Breast epithelium (tissue), 4 donors: ENCODE data around the gene ZFHX2. TPM values are rescaled to one million over a fixed set of nuclear protein-coding genes. Genes with fewer than 3 reads are reported as not detected.
A peak's percentile ranks its signal among the peaks of the same experiment; 100 is the strongest.

Source experiments
- DNase-seq, 2 donors: peaks; one replicate each; pipeline ENCODE4 v3.0.0-alpha.2; 2019; ENCODE audit warnings: low spot score in 2 of 2
- H3K27ac ChIP-seq, 2 donors: fragments of 200-600 bp; sonication (generic) in 1 of 2; one replicate each; pipeline ENCODE4 v1.5.1; 2016 to 2019; ENCODE audit warnings: mild to moderate bottlenecking in 1 of 2
- H3K27me3 ChIP-seq, 2 donors: fragments of 200-600 bp; sonication (generic) in 1 of 2; one replicate each; pipeline versions ENCODE4 v1.5.1 to v1.6.0; 2017 to 2019; ENCODE audit warnings: control low read depth in 1 of 2, mild to moderate bottlenecking in 1 of 2
- H3K36me3 ChIP-seq: fragments of 200-600 bp; one replicate; pipeline ENCODE4 v1.5.1; 2019
- H3K4me1 ChIP-seq, 2 donors: fragments of 200-600 bp; sonication (generic); one replicate each; pipeline ENCODE4 v1.5.1; 2016 to 2019; ENCODE audit warnings: control low read depth in 1 of 2
- H3K4me3 ChIP-seq, 3 donors: fragments of 200-600 bp; sonication (generic); 1 replicate in 2 of 3; 2 replicates in 1 of 3; pipeline ENCODE4 v1.5.1; 2016 to 2019; ENCODE audit warnings: mild to moderate bottlenecking in 3 of 3, moderate library complexity in 2 of 3
- H3K9me3 ChIP-seq, 2 donors: fragments of 200-600 bp; sonication (generic) in 1 of 2; one replicate each; pipeline ENCODE4 v1.5.1; 2016 to 2019; ENCODE audit warnings: control low read depth in 1 of 2
- POLR2A ChIP-seq: fragments of 450-650 bp; IDR thresholded peaks from one replicate; pipeline ENCODE4 v1.6.1; 2016; ENCODE audit warnings: antibody characterized with exemption, mild to moderate bottlenecking, moderate library complexity
- POLR2AphosphoS5 ChIP-seq, 3 donors: sonication (generic); formaldehyde crosslinking; IDR thresholded peaks; one replicate each; pipeline ENCODE4 v1.6.1; 2017; ENCODE audit warnings: antibody characterized with exemption in 3 of 3
- intact Hi-C: fragments of 100-400 bp; cut with DNase I; formaldehyde crosslinking; loops from one replicate; pipeline ENCODE4 v1.15.1; 2023; ENCODE audit warnings: low total_unique reads
- total RNA-seq, 3 donors: library from RNA; depleted of rRNA; stranded (reverse); fragments of >200 nt; gene quantifications; one replicate each; pipeline ENCODE4 v1.1.0, GENCODE V29; 2016
- TF ChIP-seq, protein P1 (sequence below), 3 donors: fragments of 450-650 bp; IDR thresholded peaks; one replicate each; pipeline ENCODE4 v1.5.1; 2016 to 2017; ENCODE audit warnings: antibody characterized with exemption in 3 of 3, mild to moderate bottlenecking in 3 of 3, moderate library complexity in 3 of 3

ZFHX2 gene
- total RNA-seq, 3 donors from 2014 or later, result 0.48 to 1.2 (median 0.66) TPM

DNA sequence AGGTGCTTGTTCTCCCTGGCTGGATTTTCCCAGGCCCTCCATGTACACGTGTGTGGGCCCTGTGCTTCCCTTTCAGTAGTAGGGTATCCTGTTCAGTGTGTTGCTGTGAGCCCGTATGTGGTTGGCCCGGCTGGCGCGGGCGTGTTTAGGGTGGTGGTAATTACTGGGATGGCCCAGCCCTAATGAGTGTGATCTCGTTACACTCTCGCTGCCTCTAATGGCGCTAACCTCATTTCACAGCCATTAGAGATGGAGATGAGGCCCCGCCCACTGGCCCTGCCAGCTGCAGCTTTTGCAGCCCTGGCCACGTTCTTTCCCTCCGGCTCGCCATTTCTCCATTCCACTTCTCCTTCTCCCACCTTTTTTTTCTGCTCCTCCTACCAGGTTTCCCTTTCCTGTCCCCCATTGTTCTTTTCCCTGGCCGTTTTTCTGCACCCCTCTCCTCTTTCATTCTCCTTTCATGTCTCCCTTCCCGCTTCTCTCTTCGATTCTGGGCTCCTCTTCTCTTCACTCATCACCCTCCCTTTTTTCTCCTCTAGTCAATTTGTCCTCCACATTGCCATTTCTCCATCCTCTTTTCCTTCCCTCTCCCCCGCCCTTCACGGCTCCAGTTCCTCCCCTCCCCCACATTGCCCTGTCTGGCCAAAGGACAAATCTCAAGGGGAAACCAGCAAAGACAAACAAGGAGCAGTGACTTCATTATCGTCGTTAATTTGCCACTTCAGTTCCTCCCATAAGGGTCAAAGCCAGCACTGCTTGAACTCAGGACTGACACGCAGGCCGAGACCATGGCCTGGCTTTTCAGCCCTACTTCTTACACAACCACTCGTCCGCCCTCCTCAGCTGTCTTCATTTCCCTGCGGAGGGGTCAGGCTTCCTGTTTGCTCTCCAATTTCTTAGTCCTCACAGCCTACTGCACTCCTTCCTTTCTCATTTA is 6.8 kb downstream of the ZFHX2 start:
- no peaks in the 10 kb centered on the region for H3K36me3 ChIP-seq
- TF ChIP-seq POLR2AphosphoS5 (IDR thresholded peaks at IDR 0.05) (no peak), POLR2A (no peak)
- TF ChIP-seq, protein P1, sequence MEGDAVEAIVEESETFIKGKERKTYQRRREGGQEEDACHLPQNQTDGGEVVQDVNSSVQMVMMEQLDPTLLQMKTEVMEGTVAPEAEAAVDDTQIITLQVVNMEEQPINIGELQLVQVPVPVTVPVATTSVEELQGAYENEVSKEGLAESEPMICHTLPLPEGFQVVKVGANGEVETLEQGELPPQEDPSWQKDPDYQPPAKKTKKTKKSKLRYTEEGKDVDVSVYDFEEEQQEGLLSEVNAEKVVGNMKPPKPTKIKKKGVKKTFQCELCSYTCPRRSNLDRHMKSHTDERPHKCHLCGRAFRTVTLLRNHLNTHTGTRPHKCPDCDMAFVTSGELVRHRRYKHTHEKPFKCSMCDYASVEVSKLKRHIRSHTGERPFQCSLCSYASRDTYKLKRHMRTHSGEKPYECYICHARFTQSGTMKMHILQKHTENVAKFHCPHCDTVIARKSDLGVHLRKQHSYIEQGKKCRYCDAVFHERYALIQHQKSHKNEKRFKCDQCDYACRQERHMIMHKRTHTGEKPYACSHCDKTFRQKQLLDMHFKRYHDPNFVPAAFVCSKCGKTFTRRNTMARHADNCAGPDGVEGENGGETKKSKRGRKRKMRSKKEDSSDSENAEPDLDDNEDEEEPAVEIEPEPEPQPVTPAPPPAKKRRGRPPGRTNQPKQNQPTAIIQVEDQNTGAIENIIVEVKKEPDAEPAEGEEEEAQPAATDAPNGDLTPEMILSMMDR (IDR thresholded peaks at IDR 0.05), result no peak
- H3K9me3 ChIP-seq, result no peaks in the 10 kb centered on the region
- H3K4me1 ChIP-seq, result no peaks in the 10 kb centered on the region
- no peaks in the 10 kb centered on the region for H3K27me3 ChIP-seq
- no peak overlapping the region for H3K4me3 ChIP-seq
- H3K27ac ChIP-seq, result no peak overlapping the region
- intact Hi-C loops, result no loop called here
- no peak for DNase-seq

DNA sequence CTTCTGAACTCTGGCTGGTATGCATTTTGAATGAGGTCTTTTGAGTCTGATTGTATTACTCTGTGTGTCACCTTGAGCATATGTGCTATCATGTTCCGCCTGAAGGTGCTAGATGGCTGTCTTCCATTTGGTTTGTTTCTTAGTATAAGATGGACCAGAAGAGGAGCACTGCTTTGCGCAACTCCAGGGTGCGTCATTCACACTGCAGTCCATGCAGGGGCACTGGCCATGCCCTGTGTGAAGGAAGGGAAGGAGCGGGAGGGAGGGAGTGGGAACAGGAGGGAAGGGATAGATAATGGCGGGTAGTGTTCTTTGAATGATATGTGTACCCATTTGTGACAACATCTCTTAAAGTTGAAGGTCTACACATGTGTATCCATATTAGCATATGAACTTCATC is 8.2 kb downstream of the ZFHX2 start:
- Histone ChIP-seq H3K9me3 (no peaks in the 10 kb centered on the region), H3K36me3 (no peaks in the 10 kb centered on the region), H3K27me3 (no peaks in the 10 kb centered on the region), H3K4me3 (no peak overlapping the region), H3K4me1 (no peaks in the 10 kb centered on the region), H3K27ac (no peak overlapping the region)
- no peak for DNase-seq
- intact Hi-C loops, result no loop called here
- TF ChIP-seq POLR2AphosphoS5 (IDR thresholded peaks at IDR 0.05) (no peak), POLR2A (no peak)
- TF ChIP-seq, protein P1 (IDR thresholded peaks at IDR 0.05), result no peak

DNA sequence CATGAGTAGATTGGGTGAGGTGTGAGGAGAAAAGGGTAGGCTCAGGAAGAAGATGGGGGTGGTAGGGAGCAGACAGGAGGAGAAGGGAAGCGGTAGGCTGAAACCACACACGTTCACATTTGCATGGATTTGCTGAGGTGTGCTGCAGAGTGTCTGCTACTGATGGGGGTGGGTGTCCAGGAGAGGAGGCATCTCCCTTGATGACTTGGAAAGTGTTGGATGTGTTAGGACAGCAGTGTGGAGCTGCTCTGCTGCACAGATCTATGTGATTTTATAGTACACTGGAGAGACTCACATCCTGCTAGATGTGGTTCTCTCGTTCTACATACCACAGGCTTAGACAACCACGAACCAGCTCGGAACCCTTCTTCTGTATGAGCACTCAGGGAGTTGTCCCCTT is 9.3 kb downstream of the ZFHX2 start:
- Histone ChIP-seq H3K4me3 (no peak overlapping the region), H3K4me1 (no peaks in the 10 kb centered on the region), H3K36me3 (no peaks in the 10 kb centered on the region), H3K27ac (no peak overlapping the region), H3K9me3 (no peaks in the 10 kb centered on the region), H3K27me3 (no peaks in the 10 kb centered on the region)
- no peak for DNase-seq
- intact Hi-C loops, result no loop called here
- TF ChIP-seq, protein P1 (IDR thresholded peaks at IDR 0.05), result no peak
- no peak for TF ChIP-seq POLR2A
- TF ChIP-seq POLR2AphosphoS5 (IDR thresholded peaks at IDR 0.05), result no peak

DNA sequence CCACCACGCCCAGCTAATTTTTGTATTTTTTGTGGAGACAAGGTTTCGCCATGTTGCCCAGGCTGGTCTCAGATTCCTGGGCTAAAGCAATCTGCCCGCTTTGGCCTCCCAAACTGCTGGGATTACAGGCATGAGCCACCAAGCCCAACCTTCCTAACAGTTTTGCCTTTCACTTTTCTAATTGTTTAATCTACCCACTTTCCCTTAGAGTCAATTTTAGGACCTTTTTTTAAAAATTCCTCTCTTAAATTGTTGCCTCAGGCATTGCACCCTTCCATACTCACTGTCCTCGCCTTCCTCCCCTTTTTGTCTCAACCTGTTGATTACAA is 11.5 kb downstream of the ZFHX2 start:
- intact Hi-C loops, result no loop called here
- Histone ChIP-seq H3K36me3 (no peaks in the 10 kb centered on the region), H3K27me3 (no peaks in the 10 kb centered on the region), H3K4me3 (no peak overlapping the region), H3K9me3 (no peaks in the 10 kb centered on the region), H3K4me1 (no peaks in the 10 kb centered on the region), H3K27ac (no peak overlapping the region)
- DNase-seq, result no peak
- TF ChIP-seq, protein P1 (IDR thresholded peaks at IDR 0.05), result no peak
- TF ChIP-seq POLR2AphosphoS5 (IDR thresholded peaks at IDR 0.05), result no peak

DNA sequence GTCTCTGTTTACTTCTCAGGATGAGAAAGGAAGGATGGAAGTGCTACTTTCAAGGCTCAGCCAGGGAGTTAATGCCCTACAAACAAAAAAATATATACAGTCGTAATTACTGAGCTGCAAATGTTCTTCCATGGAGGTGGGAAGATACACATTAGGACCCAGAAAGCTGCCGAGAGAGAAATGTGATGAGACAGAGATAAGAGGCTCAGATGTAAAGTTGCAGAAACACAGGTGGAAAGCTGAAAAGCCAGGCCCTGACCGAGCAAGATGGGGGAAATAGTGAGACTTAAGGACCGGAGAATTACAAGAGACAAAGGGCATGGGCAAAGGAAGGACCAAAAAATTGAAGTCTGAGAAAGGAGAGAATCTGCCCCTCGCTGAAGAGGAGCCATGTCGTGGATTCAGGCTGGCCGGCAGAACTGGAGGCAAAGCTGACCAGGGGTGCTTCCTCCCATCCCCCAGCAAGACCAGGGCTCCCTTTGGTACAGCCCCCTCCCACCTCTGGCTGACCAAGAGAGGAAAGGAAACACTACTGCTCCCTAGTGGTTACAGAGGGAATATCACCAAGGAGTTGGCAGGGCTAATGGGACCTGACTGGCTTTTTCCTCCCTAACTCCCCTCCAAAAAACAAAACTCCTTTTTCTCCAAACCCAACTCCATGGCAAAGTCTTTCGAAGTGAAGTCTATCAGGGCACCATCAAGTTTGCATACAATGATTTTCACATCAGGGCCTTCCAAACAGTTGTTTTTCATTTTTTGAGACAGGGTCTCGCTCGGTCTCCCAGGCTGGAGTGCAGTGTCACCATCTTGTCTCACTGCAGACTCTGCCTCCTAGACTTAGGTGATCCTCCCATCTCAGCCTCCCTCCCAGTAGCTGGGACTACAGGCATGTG is 12.1 kb downstream of the ZFHX2 start:
- H3K9me3 ChIP-seq, result no peaks in the 10 kb centered on the region
- DNase-seq, result no peak
- H3K27ac ChIP-seq, result no peak overlapping the region
- intact Hi-C loops, result no loop called here
- no peaks in the 10 kb centered on the region for H3K27me3 ChIP-seq
- H3K36me3 ChIP-seq, result no peaks in the 10 kb centered on the region
- H3K4me3 ChIP-seq, result no peak overlapping the region
- H3K4me1 ChIP-seq, result no peaks in the 10 kb centered on the region
- TF ChIP-seq POLR2AphosphoS5 (IDR thresholded peaks at IDR 0.05), result no peak
- TF ChIP-seq, protein P1 (IDR thresholded peaks at IDR 0.05), result peak in 2 of 3 donors; percentile 67 to 68
